CD4-positive, alpha-beta T cell treated with Interleukin-4 for 1 hour (primary cell): ENCODE measurements around the gene CATSPER1.

Experiments
- DNase-seq, 2 donors: peaks; one replicate each; pipeline ENCODE4 v3.0.0-alpha.2; 2020 to 2022

CATSPER1 gene

GRCh38 chr11:66026017-66026529 is at the start of gene CATSPER1:
Gene CATSPER1, minus strand, starts transcription at chr11:66026479. Its CDS starts 100 bp downstream, at chr11:66026379.
- DNase-seq: no peak

GRCh38 chr11:66075273-66075672 is 49.0 kb upstream of the CATSPER1 start:
- DNase-seq: no peak

GRCh38 chr11:66073669-66074068 is 47.4 kb upstream of the CATSPER1 start:
- no peak for DNase-seq

GRCh38 chr11:66072518-66072917 is 46.2 kb upstream of the CATSPER1 start:
- DNase-seq: no peak

GRCh38 chr11:66072081-66072480 is 45.8 kb upstream of the CATSPER1 start:
- no peak for DNase-seq

GRCh38 chr11:66071381-66071801 is 45.1 kb upstream of the CATSPER1 start:
- peak in 1 of 2 donors; percentile 36 for DNase-seq

- peak in 1 of 2 donors; percentile 18 for DNase-seq
These were observed 44.5 kb upstream of the CATSPER1 start for GRCh38 chr11:66070604-66071380.

- peak; percentile 86 to 87 for DNase-seq
These were observed 43.7 kb upstream of the CATSPER1 start, which contains the start of gene PACS1 for GRCh38 chr11:66069715-66070603. Gene PACS1, plus strand, starts transcription at chr11:66070272. Its CDS starts 215 bp downstream, at chr11:66070487.

- DNase-seq: peak; percentile 53 to 70
These were observed 42.8 kb upstream of the CATSPER1 start for GRCh38 chr11:66068923-66069714.

- DNase-seq: peak; percentile 79 to 81
These were observed 42.0 kb upstream of the CATSPER1 start for GRCh38 chr11:66068154-66068821.

GRCh38 chr11:66067640-66068039 is 41.4 kb upstream of the CATSPER1 start:
- DNase-seq: no peak

- no peak for DNase-seq
These were observed 40.5 kb upstream of the CATSPER1 start for GRCh38 chr11:66066751-66067150.

GRCh38 chr11:66064571-66064970 is 38.3 kb upstream of the CATSPER1 start:
- DNase-seq: no peak

- no peak for DNase-seq
These were observed 37.6 kb upstream of the CATSPER1 start for GRCh38 chr11:66063900-66064299.

GRCh38 chr11:66062408-66062807 is 36.1 kb upstream of the CATSPER1 start:
- no peak for DNase-seq

GRCh38 chr11:66061268-66061667 is 35.0 kb upstream of the CATSPER1 start:
- DNase-seq: no peak

- no peak for DNase-seq
These were observed 33.8 kb upstream of the CATSPER1 start for GRCh38 chr11:66059966-66060680.

- DNase-seq: no peak
These were observed 30.2 kb upstream of the CATSPER1 start for GRCh38 chr11:66056501-66056900.

GRCh38 chr11:66055021-66055420 is 28.7 kb upstream of the CATSPER1 start:
- DNase-seq: no peak

- DNase-seq: no peak
These were observed 26.3 kb upstream of the CATSPER1 start for GRCh38 chr11:66052664-66052982.
